ENCODE measurements around the gene STK36.
A peak's percentile ranks its signal among the peaks of the same experiment; 100 is the strongest.

Gene STK36

DNA sequence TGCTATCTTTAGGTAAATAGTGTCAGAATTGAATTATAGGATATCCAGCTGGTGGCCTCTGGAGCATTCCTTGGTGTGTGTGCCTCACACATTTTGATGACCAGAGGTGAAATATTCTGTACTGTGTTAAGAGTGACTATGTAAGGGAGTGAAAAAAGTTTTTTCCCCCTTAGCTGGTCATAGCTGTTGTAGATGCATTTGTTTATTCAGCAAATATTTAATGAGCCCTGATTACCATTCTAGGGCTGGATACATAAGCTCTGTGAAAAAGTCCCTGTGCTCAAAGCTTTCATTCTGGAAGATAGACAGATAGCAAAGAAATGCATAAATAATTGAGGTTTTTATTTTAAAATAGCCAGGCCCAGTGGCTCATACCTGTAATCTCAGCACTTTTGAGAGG lies 49.6 kb downstream of the STK36 start:
- no peak overlapping the region for H3K4me3 Mint-ChIP-seq
- peaks cover 16% of the 10 kb centered on the region for H3K36me3 Mint-ChIP-seq
- H3K9me3 Mint-ChIP-seq = no peaks in the 10 kb centered on the region
- H3K27me3 Mint-ChIP-seq = no peaks in the 10 kb centered on the region
- H3K27ac Mint-ChIP-seq = no peak overlapping the region
- peaks cover 32% of the 10 kb centered on the region for H3K4me1 Mint-ChIP-seq

DNA sequence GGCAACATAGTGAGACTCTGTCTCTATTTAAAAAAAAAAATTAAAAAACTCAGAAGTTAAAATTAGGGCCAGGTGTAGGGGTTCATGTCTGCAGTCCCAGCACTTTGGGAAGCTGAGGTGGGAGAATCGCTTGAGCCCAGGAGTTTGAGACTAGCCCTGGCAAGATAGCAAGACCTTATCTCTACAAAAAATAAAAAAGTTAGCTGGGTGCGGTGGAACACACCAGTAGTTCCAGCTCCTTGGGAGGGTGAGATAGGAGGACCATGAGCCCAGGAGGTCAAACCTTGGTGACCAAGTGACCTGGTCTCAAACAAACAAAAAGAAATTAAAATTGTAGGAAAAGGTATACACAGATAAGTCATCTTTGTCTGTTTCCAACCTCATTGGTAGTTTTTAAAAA lies 50.0 kb downstream of the STK36 start:
- Mint-ChIP-seq H3K36me3 (peaks cover 16% of the 10 kb centered on the region), H3K27me3 (no peaks in the 10 kb centered on the region), H3K27ac (no peak overlapping the region), H3K4me3 (no peak overlapping the region), H3K9me3 (no peaks in the 10 kb centered on the region), H3K4me1 (peaks cover 32% of the 10 kb centered on the region)

DNA sequence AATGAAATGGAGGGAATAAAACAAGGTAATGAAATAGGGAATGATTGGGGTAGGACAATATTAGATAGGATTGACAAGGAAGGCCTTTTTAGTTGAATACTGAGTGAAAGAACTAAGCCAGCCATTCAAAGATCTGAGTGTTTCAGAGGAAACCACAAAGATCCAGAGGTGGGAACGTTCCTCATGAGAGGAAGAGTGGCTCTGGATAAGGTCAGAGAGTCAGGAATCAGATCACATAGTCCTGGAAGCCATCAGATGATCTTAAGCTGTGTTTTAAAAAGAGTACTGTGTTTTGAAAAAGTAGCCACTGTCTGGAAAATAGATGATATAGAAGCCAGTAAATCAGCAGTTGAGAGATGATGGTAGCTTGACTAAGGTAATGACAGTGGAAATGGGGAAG lies 50.5 kb downstream of the STK36 start:
- Mint-ChIP-seq H3K9me3 (no peaks in the 10 kb centered on the region), H3K36me3 (peaks cover 17% of the 10 kb centered on the region), H3K4me3 (no peak overlapping the region), H3K27ac (no peak overlapping the region), H3K4me1 (peaks cover 29% of the 10 kb centered on the region), H3K27me3 (no peaks in the 10 kb centered on the region)

- H3K4me3 Mint-ChIP-seq = no peak overlapping the region
- H3K36me3 Mint-ChIP-seq = peaks cover 21% of the 10 kb centered on the region
- H3K9me3 Mint-ChIP-seq = peaks cover 5% of the 10 kb centered on the region
- H3K27me3 Mint-ChIP-seq = no peaks in the 10 kb centered on the region
- no peak overlapping the region for H3K27ac Mint-ChIP-seq
- H3K4me1 Mint-ChIP-seq = peaks cover 31% of the 10 kb centered on the region
These were observed 51.2 kb downstream of the STK36 start for GRCh38 chr2:218722876-218723785.

DNA sequence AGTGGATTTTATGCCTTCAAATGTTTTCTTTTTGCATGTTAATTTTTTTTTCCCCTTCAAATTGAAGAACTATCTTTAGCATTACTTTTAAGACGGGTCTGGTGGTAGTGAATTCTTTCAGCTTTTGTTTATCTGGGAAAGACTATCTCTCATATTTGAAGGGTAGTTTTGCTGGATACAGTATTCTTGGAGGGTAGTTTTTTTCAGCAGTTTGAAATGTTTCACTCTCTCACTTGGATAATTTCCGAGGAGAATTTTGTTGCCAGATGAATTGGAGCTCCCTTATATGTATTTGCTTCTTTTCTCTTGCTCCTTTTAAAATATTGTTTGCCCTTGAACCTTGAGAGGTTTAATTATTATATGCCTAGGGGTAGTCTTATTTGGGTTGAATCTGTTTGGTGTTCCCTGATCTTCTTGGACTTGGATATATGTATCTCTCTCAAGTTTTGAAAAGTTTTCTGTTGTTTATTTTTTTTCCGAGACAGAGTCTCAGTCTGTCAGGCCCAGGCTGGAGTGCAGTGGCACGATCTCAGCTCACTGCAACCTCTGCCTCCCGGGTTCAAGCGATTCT lies 54.2 kb downstream of the STK36 start:
- Mint-ChIP-seq H3K27me3 (no peaks in the 10 kb centered on the region), H3K4me3 (no peak overlapping the region), H3K4me1 (peaks cover 20% of the 10 kb centered on the region), H3K27ac (no peak overlapping the region), H3K36me3 (peaks cover 18% of the 10 kb centered on the region), H3K9me3 (peaks cover 5% of the 10 kb centered on the region)

DNA sequence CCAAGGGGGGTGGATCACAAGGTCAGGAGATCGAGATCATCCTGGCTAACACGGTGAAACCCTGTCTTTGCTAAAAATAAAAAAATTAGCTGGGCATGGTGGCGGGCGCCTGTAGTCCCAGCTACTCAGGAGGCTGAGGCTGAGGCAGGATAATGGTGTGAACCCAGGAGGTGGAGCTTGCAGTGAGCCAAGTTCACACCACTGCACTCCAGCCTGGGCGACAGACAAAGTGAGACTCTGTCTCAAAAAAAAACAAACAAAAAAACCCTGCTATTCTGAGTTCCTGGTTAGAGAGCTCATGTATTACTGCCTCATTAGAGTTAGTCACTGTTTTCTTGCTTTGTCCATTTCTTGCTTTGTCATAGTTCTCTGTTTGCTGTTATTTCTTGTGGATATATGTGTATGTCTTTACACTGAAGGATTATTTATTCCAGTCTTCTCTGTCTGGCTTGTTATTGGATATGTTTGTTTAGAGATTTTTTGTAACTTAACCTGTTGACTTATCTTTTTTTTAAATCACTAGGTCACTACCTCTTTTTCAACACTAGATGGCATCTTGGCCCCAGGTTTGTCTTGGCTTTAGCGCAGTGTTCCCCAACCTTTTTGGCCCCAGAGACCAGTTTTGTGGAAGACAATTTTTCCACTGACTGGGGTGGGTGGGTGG lies 55.7 kb downstream of the STK36 start:
- H3K36me3 Mint-ChIP-seq = peaks cover 21% of the 10 kb centered on the region
- H3K9me3 Mint-ChIP-seq = peaks cover 5% of the 10 kb centered on the region
- no peak overlapping the region for H3K27ac Mint-ChIP-seq
- peaks cover 16% of the 10 kb centered on the region for H3K4me1 Mint-ChIP-seq
- H3K27me3 Mint-ChIP-seq = no peaks in the 10 kb centered on the region
- no peak overlapping the region for H3K4me3 Mint-ChIP-seq

GRCh38 chr2:218729640-218730039 lies 57.8 kb downstream of the STK36 start:
- Mint-ChIP-seq H3K27ac (no peak overlapping the region), H3K27me3 (no peaks in the 10 kb centered on the region), H3K4me1 (peaks cover 16% of the 10 kb centered on the region), H3K36me3 (peaks cover 21% of the 10 kb centered on the region), H3K9me3 (peaks cover 5% of the 10 kb centered on the region), H3K4me3 (no peak overlapping the region)

DNA sequence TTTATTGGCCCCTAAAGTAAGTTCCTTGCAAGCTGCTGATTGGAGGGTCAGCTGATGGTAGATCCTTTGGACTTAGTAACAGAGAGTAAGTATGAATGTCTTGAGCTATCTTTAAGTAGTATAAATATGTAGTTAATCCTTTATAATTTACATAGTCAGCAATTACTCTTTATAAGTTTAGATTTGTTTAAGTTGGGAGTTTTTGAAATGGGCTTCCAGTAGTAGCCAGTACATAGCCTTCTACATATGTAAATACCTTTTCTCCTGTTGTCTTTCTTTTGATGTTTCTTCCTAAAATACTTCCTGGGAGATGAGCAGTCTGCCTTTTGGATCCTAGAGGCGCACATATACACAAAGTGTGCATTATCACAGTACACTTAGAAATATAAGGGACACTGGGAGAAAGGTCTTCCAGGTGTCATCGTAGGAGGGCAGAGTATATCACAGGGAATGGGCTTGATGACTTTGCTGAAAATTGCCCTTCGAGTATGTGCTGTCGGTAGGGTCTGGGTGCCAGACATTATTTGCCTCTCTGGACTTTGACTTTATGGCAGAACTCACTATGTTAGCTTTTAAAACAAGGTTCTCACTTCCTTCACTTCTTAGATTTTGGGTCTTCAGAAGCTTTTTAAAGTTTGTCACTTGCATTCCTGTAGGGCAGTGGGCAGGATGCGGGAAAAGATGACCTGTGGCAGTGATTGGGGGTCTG lies 60.3 kb downstream of the STK36 start:
- Mint-ChIP-seq H3K27me3 (no peaks in the 10 kb centered on the region), H3K4me1 (peaks cover 16% of the 10 kb centered on the region), H3K27ac (no peak overlapping the region), H3K36me3 (peaks cover 12% of the 10 kb centered on the region), H3K9me3 (peaks cover 5% of the 10 kb centered on the region), H3K4me3 (no peak overlapping the region)

- Mint-ChIP-seq H3K27me3 (no peaks in the 10 kb centered on the region), H3K4me1 (peaks cover 14% of the 10 kb centered on the region), H3K9me3 (peaks cover 2% of the 10 kb centered on the region), H3K27ac (no peak overlapping the region), H3K36me3 (peaks cover 10% of the 10 kb centered on the region), H3K4me3 (no peak overlapping the region)
These were observed 60.9 kb downstream of the STK36 start for GRCh38 chr2:218732761-218733158.

GRCh38 chr2:218733171-218734021 lies 61.5 kb downstream of the STK36 start:
- Mint-ChIP-seq H3K4me3 (no peak overlapping the region), H3K27ac (no peak overlapping the region), H3K36me3 (peaks cover 15% of the 10 kb centered on the region), H3K27me3 (no peaks in the 10 kb centered on the region), H3K9me3 (no peaks in the 10 kb centered on the region), H3K4me1 (peaks cover 13% of the 10 kb centered on the region)

DNA sequence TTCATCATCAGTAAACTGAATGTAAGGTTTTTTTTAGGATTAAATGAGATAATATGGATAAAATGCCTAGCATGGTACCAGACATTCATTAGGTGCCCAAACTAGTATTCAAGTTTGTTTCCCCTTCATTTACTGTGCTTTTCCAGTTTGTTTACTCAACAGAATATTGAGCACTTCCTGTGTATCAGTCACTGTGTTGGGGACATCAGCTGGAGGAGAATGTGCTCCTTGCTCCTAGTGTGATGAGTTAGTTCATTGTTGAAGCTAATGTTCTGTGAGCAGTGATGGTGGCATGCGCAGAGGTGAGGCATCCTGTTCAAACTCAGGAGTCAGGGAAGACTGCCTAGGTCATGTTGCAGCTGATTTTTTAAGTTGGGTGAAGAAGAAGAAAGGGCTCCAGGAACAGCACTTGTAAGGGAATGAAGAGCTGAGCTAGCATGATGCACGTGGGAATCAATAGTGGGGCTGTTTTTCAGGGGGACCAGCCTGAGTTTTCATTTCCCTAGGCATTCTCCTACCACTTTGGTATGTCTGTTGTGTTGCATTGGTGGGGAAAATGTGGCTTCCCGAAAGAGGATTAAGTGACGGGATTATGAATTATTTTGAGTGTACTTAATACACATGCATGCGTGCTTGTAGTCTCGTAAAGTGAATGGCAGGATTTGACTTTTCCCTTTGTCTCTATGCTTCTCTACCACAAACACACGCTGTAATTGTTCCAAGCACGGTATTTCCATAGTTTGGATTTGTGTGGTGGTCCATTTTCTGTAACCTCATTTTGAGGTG lies 62.5 kb downstream of the STK36 start:
- no peak overlapping the region for H3K27ac Mint-ChIP-seq
- H3K4me1 Mint-ChIP-seq = peaks cover 13% of the 10 kb centered on the region
- no peaks in the 10 kb centered on the region for H3K27me3 Mint-ChIP-seq

DNA sequence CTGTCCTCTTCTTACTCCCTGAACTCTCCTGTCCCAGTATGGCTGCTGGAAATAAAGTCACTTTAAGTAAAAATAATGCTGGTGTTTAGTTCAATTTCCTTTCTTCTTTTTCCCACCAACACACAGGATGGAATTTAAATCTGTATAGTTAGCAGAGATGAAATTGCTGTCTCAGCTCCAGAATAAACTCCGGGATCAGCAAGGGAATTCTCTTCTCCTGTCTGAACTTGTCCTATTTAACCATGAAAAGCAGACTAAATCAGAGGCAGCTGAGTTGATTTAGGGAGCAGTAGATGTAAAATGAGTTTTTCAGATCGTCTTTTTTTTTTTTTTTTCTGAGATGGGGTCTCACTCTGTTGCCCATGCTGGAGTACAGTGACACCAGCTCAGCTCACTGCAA lies 64.6 kb downstream of the STK36 start:
- H3K27ac Mint-ChIP-seq = no peak overlapping the region
- no peak overlapping the region for H3K4me3 Mint-ChIP-seq
- H3K27me3 Mint-ChIP-seq = no peaks in the 10 kb centered on the region
- H3K4me1 Mint-ChIP-seq = peaks cover 13% of the 10 kb centered on the region
- no peaks in the 10 kb centered on the region for H3K9me3 Mint-ChIP-seq
- H3K36me3 Mint-ChIP-seq = peaks cover 17% of the 10 kb centered on the region

More for the DNA sequence above, 62.5 kb downstream of the STK36 start:
- peaks cover 11% of the 10 kb centered on the region for H3K36me3 Mint-ChIP-seq
- H3K4me3 Mint-ChIP-seq = no peak overlapping the region
- no peaks in the 10 kb centered on the region for H3K9me3 Mint-ChIP-seq

DNA sequence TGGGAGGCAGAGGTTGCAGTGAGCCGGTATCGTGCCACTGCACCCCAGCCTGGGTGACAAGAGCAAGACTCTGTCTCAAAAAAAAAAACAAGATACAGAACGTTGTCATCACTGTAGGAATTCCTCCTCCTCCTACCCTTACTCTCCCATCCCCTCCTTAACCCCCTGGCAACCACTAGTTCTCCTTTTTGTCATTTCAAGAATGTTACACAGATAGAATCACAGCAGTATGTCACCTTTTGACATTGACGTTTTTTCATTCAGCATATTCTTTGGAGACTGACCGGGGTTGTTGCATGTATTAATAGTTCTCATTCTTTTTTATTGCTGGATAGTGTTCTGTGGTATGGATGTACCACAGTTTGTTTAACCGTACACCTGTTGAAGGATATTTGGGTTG lies 71.2 kb downstream of the STK36 start:
- Mint-ChIP-seq H3K27ac (no peak overlapping the region), H3K9me3 (no peaks in the 10 kb centered on the region), H3K27me3 (no peaks in the 10 kb centered on the region), H3K36me3 (peaks cover 40% of the 10 kb centered on the region), H3K4me1 (peaks cover 11% of the 10 kb centered on the region), H3K4me3 (no peak overlapping the region)

- Mint-ChIP-seq H3K27ac (peak overlapping the region; percentile 89), H3K9me3 (no peaks in the 10 kb centered on the region), H3K27me3 (no peaks in the 10 kb centered on the region), H3K4me1 (peaks cover 11% of the 10 kb centered on the region), H3K4me3 (peak overlapping the region; percentile 53), H3K36me3 (peaks cover 35% of the 10 kb centered on the region)
These were observed 72.7 kb downstream of the STK36 start for GRCh38 chr2:218744615-218745014.
